ENCODE data around the gene AFTPH.

- TF ChIP-seq CTCF (IDR thresholded peaks at IDR 0.05; ENCODE audit: low read depth, low read length, poor library complexity, severe bottlenecking) (no peak), EZH2phosphoT487 (IDR thresholded peaks at IDR 0.05; ENCODE audit: borderline replicate concordance, low read length) (no peak)
Observed at GRCh38 chr2:64542071-64543007, 18.2 kb downstream of the AFTPH start.
